HG02938 (cell line): ENCODE measurements around the gene LSAMP.
A peak's percentile ranks its signal among the peaks of the same experiment; 100 is the strongest.

Experiments
- ATAC-seq: cut with Tn5 transposase; IDR thresholded peaks from one replicate; pipeline ENCODE4 v1.9.1; 2021; ENCODE audit warnings: mild to moderate bottlenecking, moderate library complexity; ENCODE audit not compliant: unreplicated experiment

Gene LSAMP

DNA sequence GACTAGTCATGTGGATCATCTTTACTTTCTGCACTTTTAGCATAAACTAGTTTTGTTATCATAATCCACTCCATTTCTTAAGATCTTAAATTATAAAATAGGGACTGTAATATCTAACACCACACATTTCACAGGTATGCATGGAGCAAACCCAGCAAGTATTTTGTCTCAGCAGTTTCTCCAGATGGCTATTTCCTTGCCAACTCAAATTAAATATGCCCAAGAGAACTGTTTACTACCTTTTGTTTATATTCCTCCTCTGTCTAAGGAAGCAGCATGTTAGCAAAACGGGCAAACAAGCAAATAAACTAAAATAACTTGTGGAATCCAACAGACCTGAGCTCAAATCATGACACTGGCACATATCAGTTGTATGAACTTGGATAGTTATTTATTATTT is 379.8 kb downstream of the LSAMP start:
- ATAC-seq: no peak

- ATAC-seq: no peak
Measured at GRCh38 chr3:116064646-116065045, 380.6 kb downstream of the LSAMP start.

DNA sequence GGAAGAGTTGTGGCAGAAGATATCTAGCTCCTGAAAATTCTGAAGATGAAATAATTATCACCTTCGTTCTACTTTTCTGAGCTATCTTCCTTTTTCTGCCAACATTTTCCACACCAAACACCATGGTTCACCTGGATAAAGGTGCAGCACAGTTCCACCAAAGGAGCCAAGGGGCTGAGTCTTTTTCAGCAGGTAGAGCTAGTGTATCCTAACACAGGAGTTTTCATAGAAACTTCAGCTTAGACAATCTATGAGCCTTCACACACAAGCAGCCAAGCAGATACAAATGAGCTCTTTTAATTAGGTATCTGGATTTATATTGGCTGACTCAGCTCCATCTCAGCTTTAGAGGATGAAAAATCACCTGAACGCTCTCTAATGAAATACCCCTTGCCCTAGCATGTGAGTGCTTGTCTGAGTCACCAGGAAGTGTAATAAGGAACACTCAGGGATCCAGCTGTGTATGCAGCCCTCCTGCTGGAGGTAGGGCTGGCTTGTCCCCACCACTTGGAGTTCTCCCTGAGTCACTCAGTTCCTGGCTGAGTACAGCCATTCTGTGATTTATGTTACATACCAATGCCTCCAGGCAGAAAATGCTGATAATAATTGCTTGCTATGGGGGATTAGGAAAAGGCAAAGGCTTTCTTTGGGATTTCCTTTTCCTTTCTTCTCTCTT is 385.7 kb downstream of the LSAMP start:
- ATAC-seq: no peak

DNA sequence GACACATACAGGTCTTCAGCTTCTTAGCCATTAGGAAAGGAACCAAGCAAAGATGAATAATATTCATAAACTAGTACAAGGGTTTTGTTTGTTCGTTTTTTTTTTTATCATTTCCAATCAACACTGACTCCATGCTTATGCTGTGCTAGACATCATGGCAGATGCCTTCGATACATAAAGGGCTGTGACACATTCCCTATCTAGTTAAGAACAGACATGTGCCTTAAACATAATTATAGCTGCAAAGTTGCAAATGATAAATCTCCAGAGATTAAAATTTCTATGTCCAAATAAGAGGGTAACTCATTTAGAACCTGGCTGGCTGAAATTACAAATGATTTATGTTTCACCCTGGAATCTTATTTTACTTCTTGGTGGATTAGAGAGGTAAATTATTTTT is 386.4 kb downstream of the LSAMP start:
- ATAC-seq: no peak

- ATAC-seq: peak; percentile 26
Measured at GRCh38 chr3:116057400-116058006, 387.8 kb downstream of the LSAMP start.

GRCh38 chr3:116056280-116056679 is 389.0 kb downstream of the LSAMP start:
- ATAC-seq: peak; percentile 93

DNA sequence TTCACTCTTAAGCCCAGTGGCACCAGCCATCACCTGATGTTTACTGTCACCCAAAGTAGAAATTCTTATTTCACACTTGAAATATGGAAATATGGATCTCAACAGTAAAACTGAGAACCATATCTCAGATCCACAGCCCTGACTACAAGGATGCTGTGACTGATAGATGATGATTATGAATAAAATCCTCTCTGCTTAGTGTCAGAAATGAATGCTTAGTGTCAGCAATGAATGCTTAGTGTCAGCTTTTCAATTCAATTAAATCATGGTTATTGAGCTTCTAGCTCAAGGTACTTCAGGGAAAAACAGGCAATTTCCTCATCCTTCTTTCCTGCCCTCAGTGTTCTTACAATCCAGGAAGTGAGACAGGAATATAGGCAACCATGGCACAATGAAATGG is 392.3 kb downstream of the LSAMP start:
- ATAC-seq: no peak

- ATAC-seq: no peak
Measured at GRCh38 chr3:116052602-116053001, 392.7 kb downstream of the LSAMP start.

- ATAC-seq: no peak
Measured at GRCh38 chr3:116051586-116051985, 393.7 kb downstream of the LSAMP start.

GRCh38 chr3:116051040-116051439 is 394.2 kb downstream of the LSAMP start:
- no peak for ATAC-seq

DNA sequence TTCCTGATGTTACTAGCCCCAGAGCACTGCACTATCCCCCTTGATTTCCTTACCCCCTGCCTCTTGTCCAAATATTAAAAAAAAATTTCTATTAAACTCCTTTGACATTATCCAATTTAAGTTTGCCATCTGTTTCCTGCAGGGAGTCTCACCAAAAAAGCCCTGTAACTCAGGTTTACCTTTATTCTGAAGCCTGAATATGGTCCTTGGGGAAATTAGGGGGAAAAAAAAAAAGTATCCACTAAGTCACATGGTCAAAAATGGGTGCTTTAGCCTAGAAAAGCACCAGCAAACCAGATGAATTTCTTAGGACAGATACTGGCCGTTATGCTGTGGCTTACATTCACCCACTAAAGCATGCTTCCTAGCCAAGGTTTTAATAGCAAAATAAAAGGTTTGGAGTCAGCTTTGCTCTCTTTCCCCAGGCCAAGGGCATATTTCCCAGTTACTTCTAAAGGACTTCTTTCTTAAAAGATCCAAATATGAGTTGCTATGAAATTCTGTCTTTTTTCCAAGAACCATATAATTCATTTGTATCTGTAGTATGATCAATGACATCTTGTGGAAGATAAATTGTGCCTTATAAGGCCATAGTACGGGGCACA is 394.9 kb downstream of the LSAMP start:
- no peak for ATAC-seq

DNA sequence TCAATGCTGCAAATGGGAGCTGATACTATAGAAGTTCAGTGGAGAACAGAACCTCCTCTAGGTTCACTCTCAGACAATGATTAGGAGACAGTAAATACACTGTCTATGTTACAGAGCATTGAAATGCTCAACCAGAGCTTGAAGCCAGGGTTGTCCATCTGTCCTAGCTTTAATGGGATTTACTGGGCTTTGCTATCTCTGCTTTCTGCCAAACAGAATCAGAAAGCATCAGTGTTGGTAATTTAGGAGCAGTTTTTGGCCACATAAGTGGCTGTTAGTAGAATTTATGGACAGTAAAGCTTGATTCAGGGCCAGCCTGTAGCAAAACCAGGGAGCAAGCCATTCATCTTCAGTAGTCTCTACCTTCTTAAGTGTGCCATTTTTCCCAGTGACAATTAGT is 396.3 kb downstream of the LSAMP start:
- ATAC-seq: no peak

- ATAC-seq: no peak
Measured at GRCh38 chr3:116046350-116046749, 398.9 kb downstream of the LSAMP start.

DNA sequence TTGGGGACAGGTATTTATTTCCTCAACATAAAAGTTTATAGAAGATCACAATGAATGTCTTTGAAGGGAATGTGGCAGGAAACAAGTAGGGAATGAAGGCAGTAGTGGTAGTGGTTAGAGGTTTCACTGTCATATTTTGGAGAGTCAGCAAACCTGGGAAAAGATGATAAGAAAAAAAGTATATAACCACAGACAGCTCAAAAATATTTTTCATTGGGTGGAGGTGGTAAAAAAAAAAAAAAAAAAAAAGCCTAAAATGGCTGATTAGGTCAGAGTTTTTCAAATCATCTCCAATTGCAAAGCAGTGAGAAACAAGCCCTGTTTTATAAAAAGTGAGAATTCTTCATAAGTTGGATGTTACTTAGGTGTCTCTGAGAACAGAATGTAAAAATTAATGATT is 400.0 kb downstream of the LSAMP start:
- no peak for ATAC-seq

- no peak for ATAC-seq
Measured at GRCh38 chr3:116040152-116040551, 405.1 kb downstream of the LSAMP start.

DNA sequence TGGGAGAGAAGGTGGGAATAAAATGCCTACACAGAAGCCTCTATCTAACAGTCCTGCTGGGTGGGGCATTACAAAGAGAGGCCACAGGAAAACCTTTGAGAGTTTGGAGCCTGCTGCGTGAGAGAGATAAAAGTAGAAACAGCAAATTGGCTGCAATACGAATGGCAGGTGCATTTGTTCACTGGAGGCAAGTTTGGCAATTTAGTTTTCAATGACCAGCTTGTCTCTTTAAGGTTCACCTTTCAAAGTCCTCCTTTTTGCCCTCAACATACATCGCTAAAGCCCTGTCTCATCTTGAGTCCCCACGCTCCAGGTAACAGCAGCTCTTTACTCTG is 405.7 kb downstream of the LSAMP start:
- ATAC-seq: no peak

GRCh38 chr3:116038968-116039650 is 406.2 kb downstream of the LSAMP start:
- ATAC-seq: no peak

- ATAC-seq: peak; percentile 98
Measured at GRCh38 chr3:116037954-116038911, 407.1 kb downstream of the LSAMP start.

- ATAC-seq: no peak
Measured at GRCh38 chr3:116035429-116035828, 409.9 kb downstream of the LSAMP start.

GRCh38 chr3:116034794-116035193 is 410.5 kb downstream of the LSAMP start:
- no peak for ATAC-seq

GRCh38 chr3:116034086-116034485 is 411.2 kb downstream of the LSAMP start:
- no peak for ATAC-seq
